ENCODE data around the gene ACACB. TPM values are rescaled to one million over a fixed set of nuclear protein-coding genes. Genes with fewer than 3 reads are reported as not detected.

ACACB gene
- total RNA-seq, 3 donors from 2014 or later (not counting 1 experiment from before 2014, with no cell fraction given): 4.1 to 14.3 (median 8.4) TPM

GRCh38 chr12:109278912-109279311 lies 162.5 kb downstream of the ACACB start:
- DNase-seq (no peak), ATAC-seq (no peak)
- H3K27ac Mint-ChIP-seq: no peak overlapping the region
- H3K4me1 Mint-ChIP-seq: no peaks in the 10 kb centered on the region
- intact Hi-C loops (cut with micrococcal nuclease): no loop called here
- no peaks in the 10 kb centered on the region for H3K27me3 ChIP-seq (ENCODE audit: control insufficient read depth, insufficient read depth, low read length)
- H3K27ac ChIP-seq (ENCODE audit: low read length): no peak overlapping the region
- WGBS (ENCODE audit: insufficient coverage): 96% methylated on average over 9 of the region's 10 CpGs
- no peak overlapping the region for H3K4me3 ChIP-seq (ENCODE audit: low read length)
- no peak for TF ChIP-seq CTCF (IDR thresholded peaks at IDR 0.05)
- H3K9me3 Mint-ChIP-seq: no peaks in the 10 kb centered on the region
- no peaks in the 10 kb centered on the region for H3K36me3 Mint-ChIP-seq
- no peaks in the 10 kb centered on the region for H3K27me3 Mint-ChIP-seq (ENCODE audit: low read depth in 2 of 2)
- peaks cover 3% of the 10 kb centered on the region for H3K4me1 ChIP-seq (ENCODE audit: control insufficient read depth, insufficient read depth, low read length)
- H3K36me3 ChIP-seq (ENCODE audit: control insufficient read depth, insufficient read depth, low read length): no peaks in the 10 kb centered on the region
- H3K4me3 Mint-ChIP-seq: no peak overlapping the region
- H3K9me3 ChIP-seq (ENCODE audit: control insufficient read depth, insufficient read depth, low read length): no peaks in the 10 kb centered on the region

GRCh38 chr12:109279525-109279924 lies 163.1 kb downstream of the ACACB start:
- H3K9me3 ChIP-seq (ENCODE audit: control insufficient read depth, insufficient read depth, low read length): no peaks in the 10 kb centered on the region
- H3K27ac Mint-ChIP-seq: no peak overlapping the region
- no peak overlapping the region for H3K27ac ChIP-seq (ENCODE audit: low read length)
- H3K36me3 Mint-ChIP-seq: no peaks in the 10 kb centered on the region
- no peaks in the 10 kb centered on the region for H3K27me3 ChIP-seq (ENCODE audit: control insufficient read depth, insufficient read depth, low read length)
- H3K4me1 Mint-ChIP-seq: no peaks in the 10 kb centered on the region
- intact Hi-C loops (cut with micrococcal nuclease): no loop called here
- TF ChIP-seq CTCF (IDR thresholded peaks at IDR 0.05): no peak
- no peak overlapping the region for H3K4me3 ChIP-seq (ENCODE audit: low read length)
- H3K4me3 Mint-ChIP-seq: no peak overlapping the region
- H3K4me1 ChIP-seq (ENCODE audit: control insufficient read depth, insufficient read depth, low read length): peaks cover 3% of the 10 kb centered on the region
- ATAC-seq (no peak), DNase-seq (no peak)
- no peaks in the 10 kb centered on the region for H3K36me3 ChIP-seq (ENCODE audit: control insufficient read depth, insufficient read depth, low read length)
- WGBS (ENCODE audit: insufficient coverage): 88% methylated on average over 13 of the region's 13 CpGs
- H3K9me3 Mint-ChIP-seq: no peaks in the 10 kb centered on the region
- H3K27me3 Mint-ChIP-seq (ENCODE audit: low read depth in 2 of 2): no peaks in the 10 kb centered on the region

- ATAC-seq (no peak), DNase-seq (no peak)
Measured at GRCh38 chr12:109281452-109281851, 165.1 kb downstream of the ACACB start.

More at GRCh38 chr12:109281452-109281851, 165.1 kb downstream of the ACACB start:
- intact Hi-C loops (cut with micrococcal nuclease): no loop called here
- Histone ChIP-seq H3K27me3 (ENCODE audit: control insufficient read depth, insufficient read depth, low read length) (no peaks in the 10 kb centered on the region), H3K4me3 (ENCODE audit: low read length) (no peak overlapping the region), H3K9me3 (ENCODE audit: control insufficient read depth, insufficient read depth, low read length) (no peaks in the 10 kb centered on the region), H3K27ac (ENCODE audit: low read length) (no peak overlapping the region), H3K36me3 (ENCODE audit: control insufficient read depth, insufficient read depth, low read length) (no peaks in the 10 kb centered on the region), H3K4me1 (ENCODE audit: control insufficient read depth, insufficient read depth, low read length) (peaks cover 3% of the 10 kb centered on the region)
- Mint-ChIP-seq H3K4me1 (no peaks in the 10 kb centered on the region), H3K36me3 (no peaks in the 10 kb centered on the region), H3K27ac (no peak overlapping the region), H3K9me3 (no peaks in the 10 kb centered on the region), H3K4me3 (no peak overlapping the region), H3K27me3 (ENCODE audit: low read depth in 2 of 2) (no peaks in the 10 kb centered on the region)
- WGBS (ENCODE audit: insufficient coverage): 94% methylated on average over 17 of the region's 17 CpGs
- TF ChIP-seq CTCF (IDR thresholded peaks at IDR 0.05): no peak

All from natural killer cell (primary cell).